HG02759 (cell line): Measurements from ENCODE around the gene GPATCH8.
"Not testable (repeated sequence)": the region's sequence is repeated elsewhere in the genome, so short reads cannot be mapped to it uniquely, and the experiment has no call there.

Source experiments
- ATAC-seq: cut with Tn5 transposase; IDR thresholded peaks from one replicate; pipeline ENCODE4 v1.9.1; 2021; ENCODE audit warnings: mild to moderate bottlenecking, moderate library complexity; ENCODE audit not compliant: unreplicated experiment

The GPATCH8 gene

GRCh38 chr17:44398692-44399691 lies 104.2 kb downstream of the GPATCH8 start:
- no peak for ATAC-seq

- no peak for ATAC-seq
Observed at GRCh38 chr17:44397479-44398440, 105.4 kb downstream of the GPATCH8 start.

GRCh38 chr17:44396946-44397345 lies 106.3 kb downstream of the GPATCH8 start:
- ATAC-seq: no peak

- ATAC-seq: no peak
Observed at GRCh38 chr17:44394833-44395232, 108.4 kb downstream of the GPATCH8 start.

- not testable (repeated sequence) for ATAC-seq
Observed at GRCh38 chr17:44394112-44394511, 109.1 kb downstream of the GPATCH8 start.

- ATAC-seq: no peak
Observed at GRCh38 chr17:44390250-44390870, 112.8 kb downstream of the GPATCH8 start.

GRCh38 chr17:44389723-44390202 lies 113.4 kb downstream of the GPATCH8 start:
- ATAC-seq: no peak

GRCh38 chr17:44389281-44389680 lies 113.9 kb downstream of the GPATCH8 start, which contains the start of gene ITGA2B:
Gene ITGA2B (minus strand): TSS chr17:44389649. CDS start chr17:44389473, 176 bp downstream.
- no peak for ATAC-seq

GRCh38 chr17:44387804-44388203 lies 115.4 kb downstream of the GPATCH8 start:
- ATAC-seq: no peak

- ATAC-seq: no peak
Observed at GRCh38 chr17:44386182-44386525, 117.1 kb downstream of the GPATCH8 start.

- ATAC-seq: no peak
Observed at GRCh38 chr17:44385287-44386181, 117.7 kb downstream of the GPATCH8 start.

- no peak for ATAC-seq
Observed at GRCh38 chr17:44384823-44385286, 118.4 kb downstream of the GPATCH8 start.

GRCh38 chr17:44384281-44384822 lies 118.9 kb downstream of the GPATCH8 start:
- no peak for ATAC-seq

GRCh38 chr17:44383861-44384260 lies 119.3 kb downstream of the GPATCH8 start:
- no peak for ATAC-seq

GRCh38 chr17:44383363-44383762 lies 119.8 kb downstream of the GPATCH8 start:
- no peak for ATAC-seq

- no peak for ATAC-seq
Observed at GRCh38 chr17:44382917-44383316, 120.3 kb downstream of the GPATCH8 start.

- ATAC-seq: no peak
Observed at GRCh38 chr17:44381810-44382305, 121.3 kb downstream of the GPATCH8 start.

GRCh38 chr17:44380767-44381166 lies 122.4 kb downstream of the GPATCH8 start:
- ATAC-seq: no peak

- no peak for ATAC-seq
Observed at GRCh38 chr17:44379887-44380286, 123.3 kb downstream of the GPATCH8 start.
